Activated CD4-positive, alpha-beta T cell treated with anti-CD3 and anti-CD28 coated beads for 36 hours (primary cell): ENCODE data around the gene TAC4. TPM values are rescaled to one million over a fixed set of nuclear protein-coding genes. Genes with fewer than 3 reads are reported as not detected.
"Not testable (repeated sequence)": the region's sequence is repeated elsewhere in the genome, so short reads cannot be mapped to it uniquely, and the experiment has no call there.

Experiments
- ATAC-seq: fragments of 200-7000 bp; cut with Tn5 transposase; one replicate; pipeline ENCODE4 v1.10.0; 2021; ENCODE audit warnings: mild to moderate bottlenecking, moderate library complexity
- CTCF ChIA-PET: fragments of 350-600 bp; sonication (Branson Sonifier 250); formaldehyde crosslinking; loops from one replicate; lab custom pipeline; 2021; ENCODE audit warnings: antibody characterized with exemption; lab: Charles Lee
- POLR2A ChIA-PET: fragments of 350-600 bp; sonication (Branson Sonifier 250); formaldehyde crosslinking; loops from one replicate; lab custom pipeline; 2021; ENCODE audit warnings: antibody characterized with exemption, inconsistent platforms; lab: Charles Lee
- DNase-seq: peaks from one replicate; pipeline ENCODE4 v3.0.0-alpha.2; 2020
- H3K27ac Mint-ChIP-seq: one replicate; pipeline ENCODE4 v1.8.0; 2021; ENCODE audit warnings: mixed read lengths
- H3K27me3 Mint-ChIP-seq: one replicate; pipeline ENCODE4 v1.8.0; 2021; ENCODE audit warnings: mixed read lengths
- H3K36me3 Mint-ChIP-seq: one replicate; pipeline ENCODE4 v1.8.0; 2021; ENCODE audit warnings: low read depth, mixed read lengths
- H3K4me1 Mint-ChIP-seq: one replicate; pipeline ENCODE4 v1.8.0; 2021; ENCODE audit warnings: mixed read lengths
- H3K4me3 Mint-ChIP-seq: one replicate; pipeline ENCODE4 v1.8.0; 2021; ENCODE audit warnings: mild to moderate bottlenecking, moderate library complexity, mixed read lengths
- H3K9me3 Mint-ChIP-seq: one replicate; pipeline ENCODE4 v1.8.0; 2021; ENCODE audit warnings: low read depth, mixed read lengths
- intact Hi-C, 2 experiments: fragments of 100-400 bp; cut with DNase I in 1 of 2; cut with micrococcal nuclease in 1 of 2; formaldehyde crosslinking; loops; one replicate each; pipeline versions ENCODE4 v1.14.2 to v1.15.1; 2022 to 2024; cut with DNase I, micrococcal nuclease
- total RNA-seq, 2 experiments: library from RNA; stranded (reverse); gene quantifications; one replicate each; pipeline ENCODE4 v1.2.3, GENCODE V29; 2021

Gene TAC4
- total RNA-seq, 2 experiments from 2014 or later, result not detected

DNA sequence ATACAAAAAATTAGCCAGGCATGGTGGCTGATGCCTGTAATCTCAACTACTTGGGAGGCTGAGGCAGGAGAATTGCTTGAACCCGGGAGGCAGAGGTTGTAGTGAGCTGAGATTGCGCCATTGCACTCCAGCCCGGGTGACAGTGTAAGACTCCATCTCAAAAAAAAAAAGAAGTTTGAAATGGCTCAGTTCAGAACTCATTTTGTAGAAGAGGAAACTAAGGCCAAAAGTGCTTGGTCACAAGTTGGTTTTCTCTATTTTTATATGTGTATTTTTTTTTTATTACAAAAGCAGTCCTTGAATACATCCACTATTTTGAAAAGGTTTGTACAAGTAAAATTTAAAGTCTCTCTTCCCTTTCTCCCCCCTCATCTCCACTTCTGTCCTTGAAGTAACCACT, 5.5 kb downstream of the TAC4 start:
- intact Hi-C loops, result no loop called here
- CTCF ChIA-PET, result no interaction called here
- no peak for DNase-seq
- no peaks in the 10 kb centered on the region for H3K27me3 Mint-ChIP-seq
- no peak for ATAC-seq
- no peak overlapping the region for H3K4me3 Mint-ChIP-seq
- H3K27ac Mint-ChIP-seq, result no peak overlapping the region
- H3K9me3 Mint-ChIP-seq, result no peaks in the 10 kb centered on the region
- H3K36me3 Mint-ChIP-seq, result peaks cover 1% of the 10 kb centered on the region
- POLR2A ChIA-PET, result no interaction called here
- peaks cover 11% of the 10 kb centered on the region for H3K4me1 Mint-ChIP-seq

DNA sequence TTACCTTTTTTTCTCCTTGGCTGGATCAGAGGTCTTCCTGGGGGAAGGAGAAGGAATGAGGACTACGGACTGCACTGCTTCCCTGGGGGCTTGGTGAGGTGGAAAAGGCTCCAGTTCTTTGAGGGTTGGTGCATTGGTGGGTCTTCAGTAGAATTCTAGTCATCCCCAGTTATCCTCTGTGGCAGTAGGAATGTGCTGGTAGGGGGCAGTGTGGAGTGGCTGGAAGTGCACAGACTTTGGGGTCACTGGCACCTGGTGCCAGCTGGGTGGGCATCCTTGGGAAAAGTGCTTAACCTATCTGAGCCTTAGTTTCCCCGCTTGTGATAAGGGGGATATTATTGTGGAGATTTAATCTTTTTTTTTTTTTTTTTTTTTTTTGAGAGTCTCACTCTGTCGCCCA, 6.3 kb downstream of the TAC4 start:
- Mint-ChIP-seq H3K9me3 (no peaks in the 10 kb centered on the region), H3K27me3 (no peaks in the 10 kb centered on the region), H3K36me3 (peaks cover 3% of the 10 kb centered on the region), H3K27ac (no peak overlapping the region), H3K4me3 (no peak overlapping the region), H3K4me1 (peaks cover 11% of the 10 kb centered on the region)
- no peak for DNase-seq
- CTCF ChIA-PET, result no interaction called here
- intact Hi-C loops, result no loop called here
- no peak for ATAC-seq
- POLR2A ChIA-PET, result no interaction called here

DNA sequence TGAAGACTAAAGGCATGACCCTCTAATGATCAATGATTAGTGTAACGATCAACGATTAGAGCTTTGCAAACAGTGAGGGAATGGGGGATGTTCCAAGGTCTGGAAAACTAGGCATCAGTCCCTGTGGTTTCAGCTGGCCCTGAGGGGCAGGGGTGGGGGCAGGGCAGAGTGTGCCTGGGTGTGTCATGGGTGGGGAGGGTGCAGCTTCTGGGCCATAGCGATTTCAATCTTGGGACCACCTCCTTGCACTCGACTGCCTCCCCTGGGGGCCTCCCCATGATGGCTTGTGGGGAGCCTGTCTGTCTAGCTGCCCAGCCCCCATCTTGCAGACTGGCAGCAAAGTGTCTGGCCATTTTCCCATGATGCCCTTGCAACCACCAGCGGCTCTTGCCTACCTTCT, 8.4 kb downstream of the TAC4 start:
- H3K9me3 Mint-ChIP-seq, result no peaks in the 10 kb centered on the region
- DNase-seq, result no peak
- intact Hi-C loops, result no loop called here
- no peak for ATAC-seq
- H3K36me3 Mint-ChIP-seq, result peaks cover 7% of the 10 kb centered on the region
- CTCF ChIA-PET, result interaction anchor here (0.5 to 1.2 kb wide), 3 partner anchors 10 to 136 kb away, joined by 3 read pairs; no protein-coding TSS in a partner anchor
- H3K27ac Mint-ChIP-seq, result no peak overlapping the region
- no peaks in the 10 kb centered on the region for H3K27me3 Mint-ChIP-seq
- H3K4me3 Mint-ChIP-seq, result no peak overlapping the region
- POLR2A ChIA-PET, result interaction anchor here (0.7 kb wide), 1 partner anchor 399 kb away, joined by 3 read pairs; no protein-coding TSS in a partner anchor
- peaks cover 2% of the 10 kb centered on the region for H3K4me1 Mint-ChIP-seq

DNA sequence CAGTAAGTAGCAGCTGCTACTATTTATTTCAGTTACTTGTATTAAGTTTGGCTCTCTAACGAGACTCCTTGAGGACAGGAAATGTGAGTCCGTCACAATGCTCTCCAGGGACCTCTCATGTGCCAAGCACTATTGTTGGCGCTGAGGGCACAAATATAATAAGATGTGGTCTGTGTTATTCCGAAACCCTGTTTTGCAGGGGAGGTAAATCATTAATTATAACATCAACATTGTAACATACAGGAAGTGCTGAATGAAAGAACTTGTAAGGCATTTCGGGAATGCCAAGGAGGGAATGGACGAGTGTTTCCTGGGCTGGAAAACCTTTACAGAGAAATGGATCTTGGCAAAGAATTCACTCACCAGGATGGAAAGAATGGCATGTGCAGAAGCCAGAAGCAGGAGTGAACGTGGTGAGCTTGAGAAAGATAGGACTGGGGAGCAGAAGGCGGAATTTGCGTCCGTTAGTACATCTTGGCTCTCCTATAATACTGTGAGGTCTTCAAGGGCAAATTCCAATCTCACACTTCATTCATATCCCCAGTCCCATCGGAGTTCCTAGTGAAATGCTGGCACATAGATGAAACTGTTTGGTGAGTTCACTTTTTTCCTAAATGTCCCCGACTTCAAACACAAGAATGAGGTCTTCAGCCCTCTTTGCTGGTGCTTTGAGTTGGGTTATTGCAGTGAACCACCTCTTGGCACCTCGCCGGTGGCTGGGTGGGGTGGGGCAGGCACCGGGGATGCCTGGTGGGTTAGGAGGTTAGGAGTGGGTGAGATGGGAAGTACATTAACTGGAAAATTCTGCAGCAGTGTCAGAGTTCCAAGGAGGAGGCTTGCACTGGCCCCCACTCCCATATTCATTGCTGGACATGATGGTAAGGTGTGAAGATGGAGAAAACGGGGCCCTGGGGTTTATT, 11.5 kb downstream of the TAC4 start:
- CTCF ChIA-PET, result interaction anchor here (0.8 to 1.0 kb wide), 2 partner anchors 7 to 15 kb away, joined by 3 read pairs; no protein-coding TSS in a partner anchor
- Mint-ChIP-seq H3K27me3 (no peaks in the 10 kb centered on the region), H3K9me3 (no peaks in the 10 kb centered on the region), H3K4me1 (no peaks in the 10 kb centered on the region), H3K36me3 (peaks cover 20% of the 10 kb centered on the region), H3K4me3 (no peak overlapping the region), H3K27ac (no peak overlapping the region)
- POLR2A ChIA-PET, result no interaction called here
- intact Hi-C loops, result no loop called here
- no peak for DNase-seq
- no peak for ATAC-seq

DNA sequence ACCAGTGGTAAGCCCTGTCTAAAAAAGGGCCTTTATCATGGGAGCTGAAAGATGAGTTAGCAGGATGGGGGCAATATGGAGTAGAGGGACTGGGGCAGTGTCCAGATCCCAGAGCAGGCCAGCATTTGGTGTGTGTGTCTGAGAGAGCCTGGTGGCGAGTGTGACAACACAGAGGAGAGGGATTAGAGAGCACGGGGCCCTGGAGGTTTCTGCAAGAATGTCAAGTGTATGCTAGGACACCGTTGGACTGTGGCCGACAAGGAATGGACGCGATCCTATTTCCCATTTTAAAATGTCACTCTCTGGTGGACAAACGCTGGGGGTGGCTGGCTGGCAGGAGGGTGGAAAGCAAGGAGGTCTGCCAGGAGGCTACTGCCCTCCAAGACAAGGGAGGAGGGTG, 12.4 kb downstream of the TAC4 start:
- intact Hi-C loops, result no loop called here
- POLR2A ChIA-PET, result no interaction called here

DNA sequence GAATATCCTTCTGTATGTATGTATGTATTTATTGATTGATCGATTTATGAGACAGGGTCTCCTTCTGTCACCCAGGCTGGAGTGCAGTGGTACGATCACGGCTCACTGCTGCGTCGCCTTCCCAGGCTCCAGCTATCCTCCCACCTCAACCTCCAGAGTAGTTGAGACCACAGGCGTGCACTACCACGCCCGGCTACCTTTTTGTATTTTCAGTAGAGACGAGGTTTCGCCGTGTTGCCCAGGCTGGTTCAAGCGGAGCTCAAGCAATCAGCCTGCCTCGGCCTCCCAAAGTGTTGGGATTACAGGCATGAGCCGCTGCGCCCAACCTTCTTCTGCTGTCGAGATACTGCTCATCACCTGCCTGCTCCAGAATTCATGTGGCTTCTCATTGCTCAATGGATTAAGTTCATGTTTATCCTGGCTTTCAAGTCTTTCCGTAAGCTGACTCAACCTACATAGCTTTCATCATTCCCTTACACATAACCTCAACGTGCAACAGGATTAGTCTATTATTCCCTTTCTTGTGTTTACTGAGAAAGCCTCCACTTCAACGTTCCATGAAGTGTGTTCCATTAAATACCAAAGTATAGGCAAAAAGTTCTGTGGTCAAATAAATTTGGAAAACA, 13.6 kb downstream of the TAC4 start:
- POLR2A ChIA-PET, result interaction anchor here (0.7 kb wide), 1 partner anchor 1285 kb away, joined by 3 read pairs; no protein-coding TSS in a partner anchor
- Mint-ChIP-seq H3K9me3 (no peaks in the 10 kb centered on the region), H3K4me1 (no peaks in the 10 kb centered on the region), H3K4me3 (no peak overlapping the region), H3K27ac (no peak overlapping the region), H3K27me3 (no peaks in the 10 kb centered on the region), H3K36me3 (peaks cover 24% of the 10 kb centered on the region)
- ATAC-seq (no peak), DNase-seq (no peak)
- intact Hi-C loops, result no loop called here
- CTCF ChIA-PET, result interaction anchor here (0.6 kb wide), 1 partner anchor 13 kb away, joined by 3 read pairs; no protein-coding TSS in a partner anchor

More for the DNA sequence above, 12.4 kb downstream of the TAC4 start:
- H3K27ac Mint-ChIP-seq, result no peak overlapping the region
- no peaks in the 10 kb centered on the region for H3K27me3 Mint-ChIP-seq
- H3K9me3 Mint-ChIP-seq, result no peaks in the 10 kb centered on the region
- H3K4me1 Mint-ChIP-seq, result no peaks in the 10 kb centered on the region
- ATAC-seq, result no peak
- H3K36me3 Mint-ChIP-seq, result peaks cover 22% of the 10 kb centered on the region
- no peak for DNase-seq
- H3K4me3 Mint-ChIP-seq, result no peak overlapping the region
- CTCF ChIA-PET, result interaction anchor here (0.8 kb wide), 1 partner anchor 8 kb away, joined by 3 read pairs; no protein-coding TSS in a partner anchor

DNA sequence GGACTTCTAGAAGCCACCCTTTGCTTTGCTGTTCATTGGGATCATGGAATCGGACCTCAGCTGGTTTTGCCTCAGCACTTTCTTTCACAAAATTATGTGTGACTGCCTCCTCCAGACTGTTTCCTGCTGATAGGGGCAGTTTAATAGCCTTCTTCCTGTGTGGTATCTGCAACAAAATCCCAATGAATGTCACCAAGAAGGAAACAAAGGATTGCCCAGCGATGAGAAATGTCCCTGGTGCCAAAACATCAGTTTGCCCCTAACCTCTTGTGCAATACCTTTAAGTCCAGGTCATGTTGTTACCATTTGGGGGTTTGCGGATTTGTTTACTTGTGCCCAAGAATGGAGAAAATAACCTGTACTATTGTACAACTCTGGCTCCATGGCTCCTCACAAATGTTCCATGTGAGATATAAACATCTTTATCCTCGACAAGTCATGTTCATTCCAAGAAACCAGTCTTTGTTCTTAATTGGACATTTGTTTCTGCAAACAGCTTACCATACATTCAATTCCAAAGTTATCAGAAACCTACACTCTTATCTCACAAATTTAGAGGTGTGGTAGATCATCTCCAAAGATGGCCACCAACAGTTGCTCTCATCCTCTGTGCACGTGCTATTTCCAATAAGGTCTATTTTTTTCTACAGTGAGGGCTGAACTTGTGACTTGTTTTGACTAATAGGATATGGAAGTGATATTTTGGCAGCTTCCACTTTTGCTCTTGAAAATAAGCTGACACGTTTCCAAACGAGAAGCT, 14.8 kb downstream of the TAC4 start:
- H3K4me3 Mint-ChIP-seq, result no peak overlapping the region
- intact Hi-C loops, result no loop called here
- CTCF ChIA-PET, result interaction anchor here (0.8 to 1.2 kb wide), 3 partner anchors 11 to 102 kb away, joined by 3 read pairs; no protein-coding TSS in a partner anchor
- POLR2A ChIA-PET, result no interaction called here
- no peak overlapping the region for H3K27ac Mint-ChIP-seq
- H3K9me3 Mint-ChIP-seq, result no peaks in the 10 kb centered on the region
- DNase-seq, result no peak
- H3K4me1 Mint-ChIP-seq, result peaks cover 2% of the 10 kb centered on the region
- H3K27me3 Mint-ChIP-seq, result no peaks in the 10 kb centered on the region
- no peak for ATAC-seq
- peaks cover 29% of the 10 kb centered on the region for H3K36me3 Mint-ChIP-seq

DNA sequence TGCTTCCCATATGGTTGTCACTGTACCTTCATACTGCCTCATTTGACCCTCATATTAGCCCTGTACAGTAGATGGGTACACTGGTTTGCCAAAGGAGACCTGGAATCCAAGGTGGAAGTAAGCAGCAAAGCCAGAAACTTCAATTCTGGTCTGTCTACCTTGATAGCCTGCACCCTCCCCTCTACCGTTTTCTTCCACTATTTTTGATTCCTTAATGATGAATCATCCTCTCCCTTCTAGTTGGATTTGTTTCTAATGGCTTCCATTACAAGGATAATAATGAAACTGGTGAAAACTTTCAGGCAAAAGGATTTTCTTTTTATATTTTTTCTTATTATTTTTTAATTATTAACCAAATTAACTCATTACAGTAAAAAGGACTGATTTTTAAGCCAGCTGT, 17.3 kb downstream of the TAC4 start:
- H3K9me3 Mint-ChIP-seq, result no peaks in the 10 kb centered on the region
- H3K4me1 Mint-ChIP-seq, result peaks cover 2% of the 10 kb centered on the region
- no peak overlapping the region for H3K27ac Mint-ChIP-seq
- intact Hi-C loops, result no loop called here
- POLR2A ChIA-PET, result no interaction called here
- H3K36me3 Mint-ChIP-seq, result peaks cover 44% of the 10 kb centered on the region
- no peak for ATAC-seq
- H3K27me3 Mint-ChIP-seq, result no peaks in the 10 kb centered on the region
- DNase-seq, result no peak
- no peak overlapping the region for H3K4me3 Mint-ChIP-seq
- CTCF ChIA-PET, result interaction anchor here (0.5 to 1.6 kb wide), 5 partner anchors 9 to 503 kb away, joined by 3 to 4 read pairs (median 3); no protein-coding TSS in a partner anchor

DNA sequence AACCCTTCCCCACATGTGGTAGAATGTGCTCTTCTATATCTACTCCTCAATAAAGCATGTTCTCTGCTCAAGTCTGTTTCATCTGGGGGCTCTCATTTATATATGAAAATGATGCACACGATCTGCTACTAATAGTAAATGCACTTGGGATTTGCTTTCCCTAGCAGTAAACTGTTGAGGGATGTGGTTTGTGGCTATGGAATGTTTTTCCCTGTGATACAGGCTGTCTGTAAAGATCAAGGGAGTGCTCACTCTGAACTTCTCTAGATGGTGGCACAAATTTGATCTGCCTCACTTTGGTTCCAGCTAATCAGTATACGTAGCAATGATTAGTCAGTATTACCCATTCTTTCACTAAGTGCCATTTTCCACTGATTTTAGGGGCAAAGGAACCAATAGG, 18.8 kb downstream of the TAC4 start:
- Mint-ChIP-seq H3K4me3 (no peak overlapping the region), H3K9me3 (no peaks in the 10 kb centered on the region), H3K27ac (peak overlapping the region; percentile 8), H3K36me3 (peaks cover 46% of the 10 kb centered on the region), H3K27me3 (no peaks in the 10 kb centered on the region), H3K4me1 (peaks cover 2% of the 10 kb centered on the region)
- CTCF ChIA-PET, result interaction anchor here (1.6 kb wide), 1 partner anchor 169 kb away, joined by 4 read pairs; no protein-coding TSS in a partner anchor
- POLR2A ChIA-PET, result no interaction called here
- ATAC-seq, result no peak
- intact Hi-C loops, result no loop called here
- DNase-seq, result no peak

DNA sequence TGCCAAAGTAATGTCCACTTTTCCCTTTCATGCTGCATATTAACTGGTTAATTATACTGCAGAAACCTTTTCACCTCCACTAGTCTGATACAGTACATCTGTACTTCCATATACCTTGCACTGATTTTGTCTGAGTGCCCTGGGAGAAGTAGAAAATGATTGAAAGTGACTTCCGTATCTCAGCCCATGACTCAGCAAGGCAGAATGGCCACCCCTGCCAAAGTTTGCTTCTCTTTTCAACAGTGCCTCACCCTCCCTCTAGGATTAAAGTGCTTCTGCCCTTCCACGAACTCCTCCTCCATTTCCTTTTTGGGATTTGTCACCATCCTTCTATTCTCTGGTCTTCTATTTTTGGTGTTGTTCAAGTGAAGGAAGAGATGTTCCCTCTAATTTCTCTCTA, 19.5 kb downstream of the TAC4 start:
- H3K4me1 Mint-ChIP-seq, DNase-seq, H3K4me3 Mint-ChIP-seq, intact Hi-C loops, H3K9me3 Mint-ChIP-seq, H3K27me3 Mint-ChIP-seq, ATAC-seq, POLR2A ChIA-PET, CTCF ChIA-PET: not testable (repeated sequence)
- peaks cover 44% of the 10 kb centered on the region for H3K36me3 Mint-ChIP-seq
- peak overlapping the region; percentile 66 for H3K27ac Mint-ChIP-seq

DNA sequence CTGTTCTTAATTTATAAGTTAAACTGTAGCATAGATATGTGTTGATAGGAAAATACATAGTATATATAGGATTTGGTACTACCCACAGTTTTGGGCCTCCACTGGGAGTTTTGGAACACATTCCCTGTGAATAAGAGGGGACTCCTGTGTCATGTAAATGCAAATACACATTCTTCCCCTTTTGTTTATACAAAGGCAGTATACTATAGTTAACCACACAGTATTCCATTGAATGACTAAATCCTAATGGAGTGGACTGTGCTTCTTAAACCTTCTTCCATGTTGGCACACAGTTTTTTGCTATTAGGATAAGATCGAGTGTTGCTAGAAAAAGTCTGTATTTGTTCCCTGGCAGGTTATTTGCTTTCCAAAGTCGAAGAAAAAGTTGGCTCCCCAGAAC, 22.2 kb downstream of the TAC4 start:
- no peaks in the 10 kb centered on the region for H3K9me3 Mint-ChIP-seq
- H3K36me3 Mint-ChIP-seq, result peaks cover 59% of the 10 kb centered on the region
- intact Hi-C loops, result no loop called here
- H3K4me3 Mint-ChIP-seq, result no peak overlapping the region
- ATAC-seq, result no peak
- no peak overlapping the region for H3K27ac Mint-ChIP-seq
- no peaks in the 10 kb centered on the region for H3K27me3 Mint-ChIP-seq
- ChIA-PET CTCF (no interaction called here), POLR2A (no interaction called here)
- DNase-seq, result no peak
- peaks cover 19% of the 10 kb centered on the region for H3K4me1 Mint-ChIP-seq
